ENCODE measurements around the gene MBNL2.

DNA sequence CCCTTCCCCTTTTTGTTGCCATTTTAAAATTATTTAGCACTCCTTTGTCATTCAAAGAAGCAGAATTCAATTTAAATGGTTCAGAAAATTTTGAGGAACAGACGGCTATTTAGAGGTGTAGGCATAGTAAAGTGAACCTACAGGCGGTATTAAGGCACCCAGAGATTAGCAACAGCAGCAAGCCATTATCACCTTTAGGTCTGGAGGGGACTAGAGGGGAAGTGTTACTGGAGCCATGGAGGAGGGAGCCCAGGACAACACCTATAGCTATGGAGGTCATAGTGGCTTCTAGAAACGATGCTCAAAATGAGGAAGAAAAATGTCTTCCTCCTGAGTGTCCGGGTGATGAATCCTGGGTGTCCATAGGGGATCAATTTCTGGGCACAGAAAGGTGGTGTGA is 25.8 kb upstream of the MBNL2 start:
- TF ChIP-seq EZH2 (IDR thresholded peaks at IDR 0.05; ENCODE audit: borderline replicate concordance, control insufficient read depth, low read depth, low read length) = no peak
- TF ChIP-seq CTCF (IDR thresholded peaks at IDR 0.05 in 2 of 3, conservative IDR thresholded peaks at IDR 0.05 in 1 of 3; ENCODE audit: control insufficient read depth in 2 of 3, extremely low read depth in 1 of 3, insufficient read depth in 1 of 3, low read depth in 3 of 3, low read length in 3 of 3) = no peak
- TF ChIP-seq POLR2AphosphoS5 (IDR thresholded peaks at IDR 0.05; ENCODE audit: low read length) = no peak
- TF ChIP-seq PRDM15 (CRISPR knock-in tag; IDR thresholded peaks at IDR 0.05) = no peak
- no peak for TF ChIP-seq ZNF274 (IDR thresholded peaks at IDR 0.05; ENCODE audit: insufficient read depth, insufficient read length)
- TF ChIP-seq ZNF384 (IDR thresholded peaks at IDR 0.05; ENCODE audit: borderline replicate concordance, low read depth, low read length) = no peak
- no peak for TF ChIP-seq BRCA1 (IDR thresholded peaks at IDR 0.05; ENCODE audit: low read depth, low read length)
- TF ChIP-seq CREM (IDR thresholded peaks at IDR 0.05; ENCODE audit: low read depth) = no peak
- no peak for TF ChIP-seq ZNF217 (IDR thresholded peaks at IDR 0.05)
- no peak for TF ChIP-seq GABPA (IDR thresholded peaks at IDR 0.05; ENCODE audit: low read depth)
- no peak for TF ChIP-seq POLR2A (IDR thresholded peaks at IDR 0.05; ENCODE audit: low read depth, low read length)

All from GM12878 (cell line).